ENCODE data around the gene SREK1.

DNA sequence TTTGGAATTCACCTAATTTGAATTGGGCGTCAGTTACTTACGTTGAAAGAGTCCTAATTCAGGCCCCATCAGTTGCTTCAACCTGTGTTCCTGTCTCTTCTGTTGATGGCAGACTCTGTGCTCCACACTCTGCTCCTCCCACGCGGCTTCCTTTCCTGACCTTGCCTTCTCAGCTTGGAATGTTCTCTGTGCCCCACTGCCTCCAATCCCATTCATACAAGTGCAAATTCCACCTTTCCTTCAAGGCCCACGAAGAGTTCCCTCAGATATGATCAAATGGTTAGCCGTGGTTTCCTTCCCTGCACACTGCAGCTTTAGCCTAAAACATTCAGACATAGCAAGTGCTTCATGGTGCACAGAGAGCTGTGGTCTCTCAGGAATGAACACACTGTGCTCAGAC lies 65.7 kb downstream of the SREK1 start:
- TF ChIP-seq, protein P1, sequence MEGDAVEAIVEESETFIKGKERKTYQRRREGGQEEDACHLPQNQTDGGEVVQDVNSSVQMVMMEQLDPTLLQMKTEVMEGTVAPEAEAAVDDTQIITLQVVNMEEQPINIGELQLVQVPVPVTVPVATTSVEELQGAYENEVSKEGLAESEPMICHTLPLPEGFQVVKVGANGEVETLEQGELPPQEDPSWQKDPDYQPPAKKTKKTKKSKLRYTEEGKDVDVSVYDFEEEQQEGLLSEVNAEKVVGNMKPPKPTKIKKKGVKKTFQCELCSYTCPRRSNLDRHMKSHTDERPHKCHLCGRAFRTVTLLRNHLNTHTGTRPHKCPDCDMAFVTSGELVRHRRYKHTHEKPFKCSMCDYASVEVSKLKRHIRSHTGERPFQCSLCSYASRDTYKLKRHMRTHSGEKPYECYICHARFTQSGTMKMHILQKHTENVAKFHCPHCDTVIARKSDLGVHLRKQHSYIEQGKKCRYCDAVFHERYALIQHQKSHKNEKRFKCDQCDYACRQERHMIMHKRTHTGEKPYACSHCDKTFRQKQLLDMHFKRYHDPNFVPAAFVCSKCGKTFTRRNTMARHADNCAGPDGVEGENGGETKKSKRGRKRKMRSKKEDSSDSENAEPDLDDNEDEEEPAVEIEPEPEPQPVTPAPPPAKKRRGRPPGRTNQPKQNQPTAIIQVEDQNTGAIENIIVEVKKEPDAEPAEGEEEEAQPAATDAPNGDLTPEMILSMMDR (optimal IDR thresholded peaks at IDR 0.05 in 1 of 3, IDR thresholded peaks at IDR 0.05 in 1 of 3, conservative IDR thresholded peaks at IDR 0.05 in 1 of 3; ENCODE audit: extremely low read depth in 1 of 3, insufficient read depth in 2 of 3, low read length in 3 of 3), result no peak
- no peak for TF ChIP-seq EZH2 (IDR thresholded peaks at IDR 0.05; ENCODE audit: low read length)

Data from keratinocyte (primary cell).